Fibroblast of upper back skin (primary cell): ENCODE data around the gene KANSL1.
A peak's percentile ranks its signal among the peaks of the same experiment; 100 is the strongest.
"Not testable (repeated sequence)": the region's sequence is repeated elsewhere in the genome, so short reads cannot be mapped to it uniquely, and the experiment has no call there.

Source experiments
- DNase-seq: peaks from one replicate; pipeline ENCODE4 v3.0.0-alpha.2; 2013

Gene KANSL1

GRCh38 chr17:46012506-46013079 is 180.6 kb downstream of the KANSL1 start:
- no peak for DNase-seq

GRCh38 chr17:46011711-46012505 is 181.3 kb downstream of the KANSL1 start:
- DNase-seq: no peak

GRCh38 chr17:46010597-46011186 is 182.5 kb downstream of the KANSL1 start:
- no peak for DNase-seq

GRCh38 chr17:46009681-46010596 is 183.3 kb downstream of the KANSL1 start:
- no peak for DNase-seq

- no peak for DNase-seq
Measured at GRCh38 chr17:46008591-46008990, 184.6 kb downstream of the KANSL1 start.

GRCh38 chr17:46007461-46007965 is 185.7 kb downstream of the KANSL1 start:
- no peak for DNase-seq

- DNase-seq: not testable (repeated sequence)
Measured at GRCh38 chr17:46006082-46006481, 187.1 kb downstream of the KANSL1 start.

- peak; percentile 3 for DNase-seq
Measured at GRCh38 chr17:46003907-46004748, 189.1 kb downstream of the KANSL1 start.

GRCh38 chr17:46002973-46003316 is 190.3 kb downstream of the KANSL1 start:
- no peak for DNase-seq

GRCh38 chr17:46002311-46002972 is 190.8 kb downstream of the KANSL1 start:
- peak; percentile 55 for DNase-seq

GRCh38 chr17:46001390-46002310 is 191.6 kb downstream of the KANSL1 start:
- DNase-seq: no peak

- DNase-seq: no peak
Measured at GRCh38 chr17:46000757-46001156, 192.5 kb downstream of the KANSL1 start.

GRCh38 chr17:46000292-46000691 is 192.9 kb downstream of the KANSL1 start:
- DNase-seq: no peak

GRCh38 chr17:45999900-46000290 is 193.3 kb downstream of the KANSL1 start:
- DNase-seq: no peak

GRCh38 chr17:45998987-45999899 is 194.0 kb downstream of the KANSL1 start, which contains the start of gene STH:
Gene STH (plus strand): TSS chr17:45999250. CDS start chr17:45999280, 30 bp downstream.
- DNase-seq: no peak

GRCh38 chr17:45997624-45998023 is 195.6 kb downstream of the KANSL1 start:
- DNase-seq: peak; percentile 32

GRCh38 chr17:45997166-45997565 is 196.1 kb downstream of the KANSL1 start:
- DNase-seq: no peak

- DNase-seq: no peak
Measured at GRCh38 chr17:45996282-45996937, 196.8 kb downstream of the KANSL1 start.
